ENCODE data around the gene ZNF469.

DNA sequence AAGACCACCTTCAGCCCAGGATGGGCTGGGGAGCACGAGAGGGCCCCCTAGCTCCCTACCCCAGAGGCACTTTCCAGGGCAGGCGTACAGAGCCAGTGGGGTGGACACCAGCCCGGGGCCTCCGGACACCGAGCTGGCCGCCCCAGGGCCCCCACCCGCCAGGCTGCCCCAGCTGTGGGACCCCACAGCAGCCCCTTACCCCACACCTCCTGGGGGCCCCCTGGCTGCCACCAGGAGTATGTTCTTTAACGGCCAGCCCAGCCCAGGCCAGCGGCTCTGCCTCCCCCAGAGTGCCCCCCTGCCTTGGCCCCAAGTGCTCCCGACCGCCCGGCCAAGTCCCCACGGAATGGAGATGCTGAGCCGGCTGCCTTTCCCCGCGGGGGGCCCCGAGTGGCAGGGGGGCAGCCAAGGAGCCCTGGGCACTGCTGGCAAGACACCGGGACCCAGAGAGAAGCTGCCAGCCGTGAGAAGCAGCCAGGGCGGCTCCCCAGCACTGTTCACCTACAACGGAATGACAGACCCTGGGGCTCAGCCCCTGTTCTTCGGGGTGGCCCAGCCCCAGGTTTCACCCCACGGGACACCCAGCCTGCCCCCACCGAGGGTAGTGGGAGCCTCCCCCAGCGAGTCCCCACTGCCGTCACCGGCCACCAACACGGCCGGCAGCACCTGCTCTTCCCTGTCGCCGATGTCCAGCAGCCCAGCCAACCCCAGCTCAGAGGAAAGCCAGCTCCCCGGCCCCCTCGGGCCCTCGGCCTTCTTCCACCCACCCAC lies 46.0 kb downstream of the ZNF469 start:
- no peak for TF ChIP-seq POLR2A (IDR thresholded peaks at IDR 0.05)
- TF ChIP-seq EP300 (IDR thresholded peaks at IDR 0.05) = no peak
